ENCODE data around the gene MAP4K2. TPM values are rescaled to one million over a fixed set of nuclear protein-coding genes. Genes with fewer than 3 reads are reported as not detected.

MAP4K2 gene
- total and polyA plus RNA-seq, 9 of the 15 experiments (the other 6 are each of a cell fraction or from before 2014, with no cell fraction given), result 0.13 to 14.5 (median 7.3) TPM

GRCh38 chr11:64777449-64778222 lies 25.4 kb downstream of the MAP4K2 start (continued):
- TF ChIP-seq FOXP1 (CRISPR knock-in tag; IDR thresholded peaks at IDR 0.05) (0 out of 2 replicates have a peak, but pooled peaks have one; percentile 45), FIP1L1 (IDR thresholded peaks at IDR 0.05; ENCODE audit: low read depth, low read length, poor library complexity, severe bottlenecking) (peak; percentile 43), SFPQ (IDR thresholded peaks at IDR 0.05; ENCODE audit: low read depth, low read length) (no peak), ZNF282 (CRISPR knock-in tag; IDR thresholded peaks at IDR 0.05) (0 out of 2 replicates have a peak, but pooled peaks have one; percentile 40), SUPT5H (IDR thresholded peaks at IDR 0.05) (0 out of 2 replicates have a peak, but pooled peaks have one; percentile 39)

GRCh38 chr11:64776875-64777274 lies 26.1 kb downstream of the MAP4K2 start:
- POLR2A ChIA-PET, result interaction anchor here (0.8 to 10.8 kb wide), 3 partner anchors 11 to 722 kb away, joined by 3 to 168 read pairs (median 3); partner anchors contain the start of genes MALAT1 and PYGM
- Histone ChIP-seq H3K9ac (ENCODE audit: insufficient read depth in 1 of 2, low read depth in 2 of 2, low read length in 2 of 2) (peak overlapping the region; percentile 73 to 95; a peak in 3 of 4 replicates), H2AFZ (ENCODE audit: low read depth, low read length) (no peak overlapping the region), H3K79me2 (ENCODE audit: control insufficient read depth, insufficient read depth, low read length) (peaks cover 62% of the 10 kb centered on the region), H3K27ac (ENCODE audit: extremely low read depth, low read depth, low read length) (peak overlapping the region; percentile 51; the same call in 2 of the 3 replicates), H3K4me1 (replicated peaks in 1 of 2; ENCODE audit: control insufficient read depth in 2 of 2, insufficient read depth in 2 of 2, low read length in 2 of 2) (peaks cover 6 to 18% of the 10 kb centered on the region in 2 experiments; a peak in 3 of 5 replicates), H3K36me3 (ENCODE audit: control insufficient read depth, insufficient read depth, low read length) (peaks cover 56% of the 10 kb centered on the region), H4K20me1 (replicated peaks; ENCODE audit: control insufficient read depth, insufficient read depth, low read length) (peaks cover 41% of the 10 kb centered on the region), H3K4me2 (ENCODE audit: insufficient read depth, low read length) (peak overlapping the region; percentile 96), H3K27me3 (ENCODE audit: control insufficient read depth in 2 of 2, insufficient read depth in 2 of 2, low read length in 2 of 2) (no peaks in the 10 kb centered on the region), H3K9me3 (replicated peaks; ENCODE audit: control insufficient read depth, insufficient read depth, low read depth, low read length) (no peaks in the 10 kb centered on the region), H3K9me1 (ENCODE audit: control insufficient read depth, insufficient read depth, low read length) (peaks cover 9% of the 10 kb centered on the region), H3K4me3 (peak overlapping the region; percentile 67)
- in situ Hi-C loops (cut with MboI) (no loop called here), intact Hi-C loops (cut with micrococcal nuclease) (loop anchor here (5.0 kb wide), 1 partner anchor 110 kb away; no protein-coding TSS in a partner anchor)
- 19% methylated on average over 3 of the region's 3 CpGs for WGBS (ENCODE audit: insufficient coverage, low coverage, missing lambda C conversion rate)
- TSS peak; percentile 41 for BruUV-seq (replicated peaks)
- DNase-seq (ENCODE audit: extremely low read depth in 1 of 4, low spot score in 3 of 4) (no peak), FAIRE-seq (no peak), ATAC-seq (no peak)
- CTCF ChIA-PET (ENCODE audit: low intra/inter-chr PET ratio), result interaction anchor here (0.7 kb wide), 1 partner anchor 237 kb away, joined by 6 read pairs; the partner anchor contains the start of gene ARL2
- TF ChIP-seq ZNF121 (CRISPR knock-in tag; conservative IDR thresholded peaks at IDR 0.05) (no peak), ZNF655 (CRISPR knock-in tag; IDR thresholded peaks at IDR 0.05) (no peak), ZMIZ1 (IDR thresholded peaks at IDR 0.05; ENCODE audit: low read depth in 2 of 2, low read length in 2 of 2) (no peak), TBL1XR1 (IDR thresholded peaks at IDR 0.05; ENCODE audit: low read length in 2 of 2) (0 out of 4 replicates have a peak, but pooled peaks of 1 of the 2 experiments have one; percentile 15), MTA2 (IDR thresholded peaks at IDR 0.05; ENCODE audit: low read depth) (no peak), CSDE1 (IDR thresholded peaks at IDR 0.05) (no peak)

Data from K562 (cell line).